Daoy (cell line): ENCODE measurements around the gene ZNF594. TPM values are rescaled to one million over a fixed set of nuclear protein-coding genes. Genes with fewer than 3 reads are reported as not detected.
"Not testable (repeated sequence)": the region's sequence is repeated elsewhere in the genome, so short reads cannot be mapped to it uniquely, and the experiment has no call there.

Source experiments
- DNase-seq: peaks from one replicate; pipeline ENCODE4 v3.0.0-alpha.2; 2015; ENCODE audit warnings: low read depth
- total RNA-seq: library from RNA; depleted of rRNA; stranded (reverse); fragments of >200 nt; shearing (Covaris generic); gene quantifications from 2 replicates; pipeline ENCODE4 v1.2.3, GENCODE V29; 2014; rRNA removed

ZNF594 gene
- total RNA-seq, 1 experiment from 2014 or later: 4.5 TPM

DNA sequence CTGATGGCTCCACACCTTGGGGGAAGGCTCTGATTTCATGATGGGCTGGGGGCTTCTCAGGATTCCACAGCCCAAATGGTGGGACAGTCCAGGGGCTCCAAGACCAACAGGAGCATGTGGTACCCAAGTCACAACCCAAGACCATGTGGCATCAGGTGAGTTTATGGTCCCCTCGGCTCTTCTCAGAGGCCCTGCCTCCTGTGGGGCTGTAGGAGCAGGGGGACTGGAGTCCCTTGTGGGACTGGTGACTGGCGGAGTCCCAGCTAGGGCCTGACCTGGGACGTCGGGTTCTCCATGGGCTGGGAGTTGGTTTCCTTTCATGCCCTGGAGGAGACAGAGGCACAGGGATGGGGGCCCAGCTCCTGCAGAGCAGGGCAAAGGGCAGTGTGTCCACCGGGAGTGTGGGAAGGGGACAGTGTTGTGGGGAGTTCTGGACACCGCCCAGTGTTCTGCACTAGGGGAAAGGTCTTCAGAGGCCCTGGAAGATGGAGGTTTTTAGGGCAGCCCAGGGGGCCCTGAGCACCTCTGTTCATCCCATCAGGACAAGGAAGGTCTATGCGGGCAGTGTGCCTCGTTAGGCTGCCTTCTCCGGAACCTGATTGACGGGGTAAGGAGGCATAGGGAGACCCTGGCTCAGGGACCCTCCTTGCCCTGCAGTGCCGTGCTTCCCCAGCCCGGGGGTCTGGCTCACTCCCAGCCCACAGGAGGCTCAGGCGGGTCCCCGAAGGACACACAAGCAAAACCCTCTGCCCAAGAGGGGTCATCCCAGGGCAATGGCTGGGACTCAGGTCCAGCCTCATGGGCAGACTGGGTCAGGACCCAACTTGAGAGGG is 54.9 kb downstream of the ZNF594 start:
- DNase-seq: not testable (repeated sequence)

DNA sequence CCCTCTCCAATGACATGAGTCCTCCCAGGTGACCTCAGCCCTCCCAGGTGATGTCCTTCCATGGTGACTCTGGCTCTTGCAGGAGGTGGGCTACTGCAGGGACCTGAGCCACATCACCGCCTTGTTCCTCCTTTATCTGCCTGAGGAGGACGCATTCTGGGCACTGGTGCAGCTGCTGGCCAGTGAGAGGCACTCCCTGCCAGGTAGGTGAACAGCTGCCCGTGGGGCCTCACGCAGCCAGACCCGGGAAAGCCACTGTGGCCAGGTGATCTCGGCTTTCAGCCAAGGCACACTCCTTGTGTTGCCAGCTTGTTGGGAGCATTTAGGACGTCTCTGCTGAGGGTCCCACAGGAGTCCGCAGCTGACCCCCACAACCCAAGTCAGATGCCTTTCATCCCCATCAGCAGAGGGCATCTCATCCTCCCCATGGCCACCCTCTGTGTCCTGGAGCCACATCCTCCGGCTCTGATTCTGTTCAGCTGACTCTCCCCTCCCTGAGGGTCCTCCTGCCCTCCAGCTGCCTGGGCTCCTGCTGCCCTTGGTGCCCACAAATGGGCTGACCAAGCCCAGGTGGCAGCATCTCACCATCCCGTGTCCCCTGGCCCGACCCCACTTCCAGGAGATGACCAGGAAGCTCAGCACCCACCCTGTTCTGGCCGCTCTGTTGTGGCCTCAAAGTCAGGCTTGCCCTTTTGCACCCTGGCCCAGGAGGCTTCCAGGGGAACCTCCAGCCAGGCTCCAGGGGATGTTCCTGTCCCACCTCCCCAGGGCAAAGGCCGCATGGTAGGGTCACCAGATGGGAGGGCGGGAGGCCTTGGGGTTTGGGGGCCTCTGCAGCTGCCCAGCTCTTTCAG is 55.7 kb downstream of the ZNF594 start:
- no peak for DNase-seq

DNA sequence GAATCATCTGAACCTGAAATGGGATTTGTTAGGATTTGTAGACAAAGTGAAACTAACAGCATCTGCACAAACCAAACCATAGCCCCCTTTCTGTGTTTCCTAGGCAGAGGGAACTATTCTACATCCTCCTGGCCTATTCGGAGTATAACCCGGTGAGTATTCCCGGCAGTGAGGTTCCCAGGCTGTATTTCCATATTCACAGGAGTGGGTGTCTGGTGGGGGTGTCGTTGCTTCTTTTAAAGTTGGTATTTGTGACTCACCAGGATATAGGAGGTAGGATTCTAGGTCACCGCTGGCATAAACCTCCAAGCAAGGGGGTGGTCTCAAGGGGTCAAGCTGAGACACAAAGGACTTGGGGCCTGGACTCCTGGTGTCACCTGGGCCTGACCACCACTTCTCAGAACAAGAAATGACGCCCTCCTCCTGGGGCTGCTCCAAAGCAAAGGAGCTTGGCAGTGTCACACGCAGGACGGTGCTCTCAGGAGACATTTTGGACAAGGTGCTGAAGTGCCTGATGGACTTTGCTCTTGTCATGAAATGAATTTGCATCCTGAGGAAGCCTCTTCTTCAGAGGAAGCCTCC is 56.4 kb downstream of the ZNF594 start:
- not testable (repeated sequence) for DNase-seq

DNA sequence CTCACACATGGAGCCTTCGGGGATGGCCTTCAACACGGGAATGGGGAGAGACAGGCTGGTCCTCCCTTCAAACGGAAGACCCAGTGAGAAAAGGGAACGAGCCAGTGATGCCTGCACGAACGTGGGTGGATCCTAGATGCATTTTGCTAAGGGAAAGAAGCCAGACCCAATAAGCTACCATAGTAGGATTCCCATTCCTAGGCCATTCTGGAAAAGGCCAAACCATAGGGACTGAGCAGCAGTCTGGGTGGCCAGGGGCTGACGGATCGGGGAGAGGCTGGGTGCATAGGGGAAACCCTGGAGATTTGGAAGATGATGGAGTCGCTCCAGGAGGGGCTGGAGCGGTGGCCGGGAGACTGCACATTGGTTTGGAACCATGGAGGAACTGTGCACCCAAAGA is 57.1 kb downstream of the ZNF594 start:
- DNase-seq: not testable (repeated sequence)

DNA sequence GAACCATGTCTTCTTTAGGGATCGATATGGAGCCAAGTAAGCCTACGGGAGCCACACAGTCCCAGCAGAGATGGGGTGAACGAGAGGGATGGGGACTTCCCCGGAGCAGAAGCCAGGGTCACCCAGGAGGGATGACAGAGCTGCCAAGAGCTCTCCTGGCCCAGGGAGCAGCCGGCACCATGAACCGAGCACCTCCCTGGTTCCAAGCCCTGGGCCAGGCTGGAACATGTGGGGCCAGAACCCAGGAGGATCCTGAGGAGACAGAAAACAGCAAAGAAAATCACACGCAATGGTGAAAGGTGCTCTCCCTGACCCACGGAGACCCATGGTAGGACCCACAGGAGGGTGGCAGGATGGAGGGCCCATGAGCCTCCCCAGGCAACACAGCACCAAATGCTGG is 57.7 kb downstream of the ZNF594 start:
- DNase-seq: not testable (repeated sequence)

DNA sequence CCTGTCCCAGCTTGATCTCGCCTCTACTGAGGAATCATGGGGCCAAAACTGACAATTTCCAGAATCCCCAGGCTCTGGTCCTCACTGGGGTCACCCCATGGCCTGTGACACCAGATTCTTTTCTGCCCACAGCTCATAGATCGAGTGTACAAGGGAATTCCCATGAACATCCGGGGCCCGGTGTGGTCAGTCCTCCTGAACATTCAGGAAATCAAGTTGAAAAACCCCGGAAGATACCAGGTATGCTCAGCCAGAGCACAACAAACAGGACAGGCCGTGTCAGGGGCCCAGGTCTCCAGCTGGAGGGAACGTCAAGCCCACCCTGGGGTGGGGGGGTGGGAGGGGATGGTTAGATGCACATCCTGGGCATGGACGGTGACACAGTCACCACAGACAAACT is 58.4 kb downstream of the ZNF594 start:
- no peak for DNase-seq

DNA sequence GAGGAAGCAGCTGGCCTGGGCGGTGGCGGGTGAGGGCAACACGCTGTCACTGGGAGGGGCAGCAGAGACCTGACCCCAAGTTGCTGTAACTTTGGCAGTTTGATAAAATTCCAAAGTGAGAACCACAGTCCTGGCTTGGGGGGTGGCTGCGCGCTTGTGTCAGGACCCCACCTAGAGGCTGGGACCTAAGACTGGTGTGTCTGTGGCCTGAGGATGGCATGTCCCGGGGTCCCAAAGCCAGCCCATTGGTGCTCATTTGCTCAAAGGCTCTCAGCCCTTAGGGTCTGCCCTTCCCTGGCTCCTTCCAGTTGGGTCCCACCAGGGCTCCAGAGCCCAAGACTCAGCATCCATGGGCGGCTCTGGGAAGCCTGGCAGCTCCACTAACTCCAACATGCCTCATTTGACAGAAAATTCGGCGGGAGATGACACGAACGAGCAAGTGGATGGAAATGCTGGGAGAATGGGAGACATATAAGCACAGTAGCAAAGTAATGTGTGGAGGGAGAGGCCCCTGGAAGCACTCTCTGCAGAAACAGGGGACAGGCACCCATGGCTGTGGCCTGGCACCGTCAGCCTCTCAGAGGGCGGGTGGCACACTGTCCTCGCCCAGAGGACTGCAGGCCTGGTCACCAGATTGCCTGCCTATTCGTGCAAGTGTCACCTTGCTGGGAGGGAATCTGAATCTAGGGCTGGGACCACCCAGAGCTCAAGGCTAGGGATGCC is 59.0 kb downstream of the ZNF594 start:
- not testable (repeated sequence) for DNase-seq

DNA sequence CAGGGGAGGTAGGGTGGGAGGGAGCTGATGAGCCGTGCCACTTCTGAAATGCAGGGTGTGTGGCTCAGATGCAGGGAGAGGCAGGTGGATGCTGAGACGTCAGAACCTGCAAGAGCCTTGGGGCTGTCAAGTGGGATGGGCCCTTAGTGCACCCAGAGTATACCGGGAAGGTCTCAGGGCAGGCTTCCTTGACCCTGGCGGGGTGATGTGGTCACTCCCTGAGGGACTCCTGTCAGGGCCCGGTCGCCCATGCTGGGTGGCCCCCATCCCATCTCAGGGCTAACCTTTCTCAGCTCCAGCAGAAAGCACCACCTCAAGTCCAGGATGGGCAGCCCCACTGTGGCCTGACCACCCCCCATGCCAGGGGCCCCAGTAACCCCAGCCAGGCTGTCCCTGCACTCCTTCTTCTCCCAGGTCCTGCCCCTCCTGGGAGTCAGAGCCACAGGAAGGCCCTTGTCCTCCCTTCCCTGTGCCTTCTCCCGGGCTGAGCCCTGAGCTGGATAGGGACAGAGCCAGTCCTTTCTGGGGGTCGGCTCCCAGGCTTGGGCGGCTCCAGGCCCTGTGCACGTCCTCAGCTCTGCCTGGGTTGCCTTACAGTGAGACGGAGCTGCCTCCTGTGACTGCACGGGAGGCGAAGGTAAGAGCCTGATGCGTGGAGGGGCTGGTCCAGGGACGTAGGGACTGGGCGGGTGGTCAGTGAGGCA is 59.7 kb downstream of the ZNF594 start:
- not testable (repeated sequence) for DNase-seq

DNA sequence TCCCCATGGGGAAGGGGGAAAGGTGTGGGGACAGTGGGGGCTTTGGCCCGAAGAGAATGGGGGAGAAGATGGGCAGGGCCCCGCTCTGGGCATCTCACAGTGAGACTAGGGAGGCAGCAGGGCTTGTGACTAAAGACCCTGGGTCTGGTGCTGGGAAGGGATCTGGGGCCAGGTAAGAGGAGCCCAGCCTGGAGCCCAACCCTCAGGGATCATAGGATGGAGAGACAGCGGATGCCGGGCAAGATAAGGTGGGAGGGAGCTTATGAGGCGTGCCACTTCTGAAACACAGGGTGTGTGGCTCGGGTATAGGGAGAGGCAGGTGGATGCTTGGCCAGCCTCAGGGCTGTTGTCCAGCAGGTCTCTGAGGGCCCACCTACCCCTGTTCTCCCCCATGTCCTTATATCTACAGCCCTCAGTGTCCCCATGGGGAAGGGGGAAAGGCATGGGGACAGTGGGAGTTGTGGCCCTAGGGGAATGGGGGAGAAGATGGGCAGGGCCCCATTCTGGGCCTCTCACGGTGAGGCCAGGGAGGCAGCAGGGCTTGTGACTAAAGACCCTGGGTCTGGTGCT is 60.4 kb downstream of the ZNF594 start:
- no peak for DNase-seq

DNA sequence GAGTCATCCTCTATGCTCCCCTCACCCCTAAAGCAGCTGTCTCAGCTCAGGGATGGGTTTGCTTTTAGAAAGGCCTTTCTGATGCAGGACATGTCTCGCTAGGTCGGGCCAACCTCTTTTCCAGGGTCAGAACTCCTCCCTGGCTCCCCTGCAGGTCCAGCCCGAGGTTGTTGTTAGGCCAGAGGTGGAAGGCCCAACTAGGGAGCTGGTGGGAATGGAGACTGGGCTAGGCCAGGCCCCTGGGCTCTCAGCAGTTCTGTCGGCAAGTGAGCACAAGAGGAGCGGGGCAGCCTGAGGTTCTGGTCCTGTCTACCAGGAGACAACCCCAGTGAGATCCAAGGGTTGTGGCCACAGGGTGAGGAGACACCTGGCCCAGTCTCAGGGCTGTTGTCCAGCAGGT is 61.0 kb downstream of the ZNF594 start:
- not testable (repeated sequence) for DNase-seq

DNA sequence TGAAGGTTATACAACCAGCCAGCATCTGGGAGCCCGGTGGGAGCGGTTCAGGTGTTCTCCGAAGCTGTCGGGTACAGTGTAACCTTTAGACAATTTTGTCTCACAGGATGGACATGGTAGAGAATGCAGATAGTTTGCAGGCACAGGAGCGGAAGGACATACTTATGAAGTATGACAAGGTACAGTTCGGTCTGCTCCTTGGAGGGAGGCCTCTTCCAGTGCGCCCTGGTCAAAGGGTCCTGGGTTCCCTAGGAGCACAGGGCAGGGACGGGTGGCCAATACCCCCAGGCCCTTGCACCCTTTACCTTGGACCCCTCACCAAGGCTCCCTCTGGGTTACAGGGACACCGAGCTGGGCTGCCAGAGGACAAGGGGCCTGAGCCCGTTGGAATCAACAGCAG is 61.4 kb downstream of the ZNF594 start:
- not testable (repeated sequence) for DNase-seq

DNA sequence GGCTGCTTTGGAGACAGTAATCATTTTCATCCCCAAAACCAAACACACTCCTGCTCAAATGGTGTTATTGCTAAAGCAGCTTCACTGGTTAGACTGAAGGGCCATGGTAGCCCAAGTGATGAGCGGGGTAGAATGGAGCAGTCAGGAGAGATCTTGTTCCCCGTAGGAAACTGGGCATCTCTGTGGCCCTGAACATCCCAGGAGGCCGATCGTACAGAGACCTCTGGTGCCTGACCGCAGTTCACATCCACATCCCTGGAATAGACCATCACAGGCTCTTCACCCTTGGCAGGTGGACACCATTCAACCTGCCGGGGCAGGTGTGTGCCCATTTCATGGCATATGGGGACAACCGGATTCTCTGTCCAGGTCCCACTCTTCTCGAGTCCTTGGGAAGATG is 61.9 kb downstream of the ZNF594 start:
- not testable (repeated sequence) for DNase-seq

Other genes with a start within 250 kb of the ZNF594 start
- gene PFN1, start 243.3 kb downstream of the ZNF594 start, total RNA-seq: 1,218 and 1,358 TPM in 2 replicates
- 1.8 and 5.2 TPM in 2 replicates for gene ENO3, start 240.7 kb downstream of the ZNF594 start, total RNA-seq
- gene SPAG7, start 224.1 kb downstream of the ZNF594 start, total RNA-seq: 56.3 and 93.3 TPM in 2 replicates
- gene CAMTA2, start 204.2 kb downstream of the ZNF594 start, total RNA-seq: 4.3 and 8.5 TPM in 2 replicates
- gene INCA1, start 194.3 kb downstream of the ZNF594 start, total RNA-seq: 0.23 TPM in 1 of 2 replicates, not detected in the other
- gene KIF1C, start 193.9 kb downstream of the ZNF594 start, total RNA-seq: 32.3 and 46.6 TPM in 2 replicates
- not detected in 2 replicates for gene SLC52A1, start 156.4 kb downstream of the ZNF594 start, total RNA-seq
- not detected in 2 replicates for gene ZFP3, start 113.4 kb downstream of the ZNF594 start, total RNA-seq
- gene ZNF232, start 80.0 kb downstream of the ZNF594 start, total RNA-seq: 17.7 and 20.4 TPM in 2 replicates
- not detected in 2 replicates for gene USP6, start 75.8 kb downstream of the ZNF594 start, total RNA-seq
- not detected in 2 replicates for gene SCIMP, start 43.0 kb upstream of the ZNF594 start, total RNA-seq
- gene RABEP1, start 90.4 kb upstream of the ZNF594 start, total RNA-seq: 36.9 and 45.7 TPM in 2 replicates
- gene NUP88, start 227.8 kb upstream of the ZNF594 start, total RNA-seq: 192 and 198 TPM in 2 replicates
- 100.0 and 119 TPM in 2 replicates for gene RPAIN, start 228.3 kb upstream of the ZNF594 start, total RNA-seq
- gene C1QBP, start 247.3 kb upstream of the ZNF594 start, total RNA-seq: 709 and 891 TPM in 2 replicates